ENCODE data around the gene ACO2. TPM values are rescaled to one million over a fixed set of nuclear protein-coding genes. Genes with fewer than 3 reads are reported as not detected.
A peak's percentile ranks its signal among the peaks of the same experiment; 100 is the strongest.
"Not testable (repeated sequence)": the region's sequence is repeated elsewhere in the genome, so short reads cannot be mapped to it uniquely, and the experiment has no call there.

The ACO2 gene
- 10 to 100 TPM; 47.4 to 65.1 (median 51.3) TPM for polyA plus RNA-seq (ENCODE audit: insufficient read depth in 1 of 5, insufficient read length in 5 of 5, low replicate concordance in 1 of 5)
- long read RNA-seq, donor 1, transcript ACO2-201 (18 exons, 2,741 nt), result major isoform, 10 of 16 reads
- long read RNA-seq, donor 1, partial matches to known transcripts, result 6 of 16 reads
- long read RNA-seq, donor 1, other reads (novel, unspliced or antisense), result 0 of 16 reads
- long read RNA-seq, donor 2, partial matches to known transcripts, result 0 of 3 reads
- long read RNA-seq, donor 2, other reads (novel, unspliced or antisense), result 0 of 3 reads
- long read RNA-seq, donor 3, transcript ACO2-201 (18 exons, 2,741 nt), result major isoform, 5 of 15 reads
- long read RNA-seq, donor 3, partial matches to known transcripts, result 5 of 15 reads
- long read RNA-seq, donor 3, other reads (novel, unspliced or antisense), result 5 of 15 reads
- long read RNA-seq, donor 4, transcript ACO2-201 (18 exons, 2,741 nt), result major isoform, 5 of 15 reads
- long read RNA-seq, donor 4, partial matches to known transcripts, result 5 of 15 reads
- long read RNA-seq, donor 4, other reads (novel, unspliced or antisense), result 5 of 15 reads
- long read RNA-seq, donor 5, transcript ACO2-201 (18 exons, 2,741 nt), result major isoform, 9 of 31 reads
- long read RNA-seq, donor 5, partial matches to known transcripts, result 22 of 31 reads
- long read RNA-seq, donor 5, other reads (novel, unspliced or antisense), result 0 of 31 reads
- long read RNA-seq, donor 6, transcript ACO2-201 (18 exons, 2,741 nt), result major isoform, 7 of 21 reads
- long read RNA-seq, donor 6, partial matches to known transcripts, result 0 of 21 reads
- long read RNA-seq, donor 6, other reads (novel, unspliced or antisense), result 14 of 21 reads
- long read RNA-seq, donor 7, partial matches to known transcripts, result 62 of 148 reads
- long read RNA-seq, donor 7, other reads (novel, unspliced or antisense), result 82 of 148 reads
- long read RNA-seq, donor 8, transcript ACO2-201 (18 exons, 2,741 nt), result major isoform, 6 of 26 reads
- long read RNA-seq, donor 8, partial matches to known transcripts, result 20 of 26 reads
- long read RNA-seq, donor 8, other reads (novel, unspliced or antisense), result 0 of 26 reads

DNA sequence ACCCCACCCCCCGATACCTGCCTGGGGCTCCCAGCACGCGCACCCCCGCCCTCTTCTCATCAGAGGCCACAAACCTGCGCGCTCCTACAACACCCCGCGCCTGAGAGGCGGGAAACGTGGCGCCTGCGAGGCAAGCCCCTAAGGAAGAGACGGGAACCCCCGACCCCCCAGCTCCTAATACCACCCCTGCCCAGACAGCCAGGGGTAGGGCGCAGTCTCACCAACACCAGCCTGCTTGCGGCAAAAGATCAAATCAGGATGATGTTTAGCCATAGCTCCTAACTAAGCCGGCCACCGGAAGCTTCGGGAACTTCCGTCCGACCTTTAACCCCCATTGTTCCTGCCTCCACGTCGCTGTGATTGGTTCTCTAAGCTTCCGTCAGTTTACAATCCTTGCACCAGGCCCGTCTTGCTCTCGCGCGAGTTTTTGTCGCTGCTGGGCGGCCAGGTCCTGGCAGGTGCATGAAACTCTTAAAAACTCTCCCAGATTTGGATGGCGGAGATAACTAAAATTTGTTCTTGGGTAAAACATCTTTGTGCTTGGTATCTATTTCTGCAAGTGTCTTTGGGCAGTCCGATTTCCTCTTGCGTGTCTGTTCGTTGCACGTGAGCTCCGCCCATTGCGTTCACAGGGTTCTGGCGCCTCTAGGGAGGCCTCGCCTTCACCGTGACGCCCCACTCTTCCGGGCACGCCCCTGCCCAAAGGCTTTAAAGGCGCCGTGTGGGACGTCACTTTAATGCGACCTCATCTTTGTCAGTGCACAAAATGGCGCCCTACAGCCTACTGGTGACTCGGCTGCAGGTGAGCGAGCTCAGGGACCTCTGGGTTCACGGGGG lies at the start of gene ACO2, which contains the start of gene PHF5A:
Gene ACO2, plus strand, starts transcription at position 737 of the 837 bp plus-strand sequence. Its CDS starts 30 bp downstream, at position 767.
Gene PHF5A, minus strand, starts transcription at position 312 of the 837 bp plus-strand sequence. Its CDS starts 39 bp downstream, at position 273.
- DNase-seq, result peak; percentile 98 to 99

DNA sequence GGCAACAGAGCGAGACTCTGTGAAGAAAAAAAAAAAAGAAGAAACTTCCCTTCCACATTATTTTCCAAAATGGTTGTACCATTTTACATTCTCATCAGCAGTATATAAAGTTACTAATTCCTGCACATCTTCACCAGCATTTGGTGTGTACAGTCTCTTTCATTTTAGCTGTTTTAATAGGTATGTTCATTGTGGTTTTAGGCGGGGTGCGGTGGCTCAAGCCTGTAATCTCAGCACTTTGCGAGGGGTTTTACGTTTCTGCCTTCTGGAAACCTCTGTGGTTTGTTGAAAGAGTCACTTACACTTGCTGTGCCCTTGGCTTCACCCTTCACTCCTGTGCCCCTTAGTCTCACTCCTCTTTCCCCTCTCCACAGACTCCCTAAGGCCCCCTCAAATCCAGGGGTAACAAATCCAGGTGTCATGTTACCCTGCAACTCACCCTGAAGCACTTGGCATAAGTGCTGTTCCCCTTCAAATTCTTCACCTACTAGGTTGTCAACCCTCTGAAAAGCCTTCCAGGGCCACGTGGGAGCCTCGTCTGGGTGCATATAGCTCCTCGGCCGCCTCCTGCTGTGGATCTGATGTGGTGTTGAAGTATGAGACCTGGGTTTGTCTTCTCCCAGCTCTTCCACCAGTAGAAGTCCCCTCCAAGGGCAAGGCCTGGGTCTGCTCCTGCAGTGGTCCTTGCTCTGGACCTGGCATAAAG lies 43.1 kb upstream of the ACO2 start:
- no peak for DNase-seq

DNA sequence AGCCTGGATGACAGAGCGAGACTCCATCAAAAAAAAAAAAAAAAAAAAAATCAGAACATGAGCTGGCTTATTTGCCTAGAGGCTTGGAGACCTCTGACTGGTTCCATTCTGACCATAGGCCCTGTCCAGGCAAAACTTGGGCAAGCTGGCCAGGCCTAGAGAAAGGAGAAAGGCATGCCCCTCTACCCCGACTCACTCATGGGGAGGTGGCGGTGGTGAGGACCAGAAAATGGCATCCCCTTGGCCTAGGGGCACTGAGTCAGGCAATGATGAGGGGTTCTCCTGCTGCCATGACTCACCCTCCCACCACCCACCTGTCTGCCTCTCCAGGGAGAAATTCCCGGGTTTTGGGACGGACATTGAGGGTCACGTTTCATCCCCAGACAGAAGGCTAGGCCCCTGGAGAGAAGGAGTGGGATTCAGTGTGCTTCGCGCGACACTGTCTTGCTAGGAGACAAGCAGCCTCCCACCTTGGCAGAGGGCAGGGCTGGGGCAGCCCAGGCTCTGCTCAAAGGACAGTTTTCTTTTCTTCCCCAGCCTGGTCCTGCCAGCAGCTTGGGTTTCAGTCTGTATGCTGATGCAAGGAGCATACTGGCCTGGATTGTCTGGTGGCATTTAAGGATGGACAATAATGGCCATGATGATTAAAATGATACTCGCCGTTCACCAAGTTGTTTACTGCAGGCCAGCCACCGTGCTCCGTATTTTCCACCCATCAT lies 39.5 kb upstream of the ACO2 start:
- no peak for DNase-seq

DNA sequence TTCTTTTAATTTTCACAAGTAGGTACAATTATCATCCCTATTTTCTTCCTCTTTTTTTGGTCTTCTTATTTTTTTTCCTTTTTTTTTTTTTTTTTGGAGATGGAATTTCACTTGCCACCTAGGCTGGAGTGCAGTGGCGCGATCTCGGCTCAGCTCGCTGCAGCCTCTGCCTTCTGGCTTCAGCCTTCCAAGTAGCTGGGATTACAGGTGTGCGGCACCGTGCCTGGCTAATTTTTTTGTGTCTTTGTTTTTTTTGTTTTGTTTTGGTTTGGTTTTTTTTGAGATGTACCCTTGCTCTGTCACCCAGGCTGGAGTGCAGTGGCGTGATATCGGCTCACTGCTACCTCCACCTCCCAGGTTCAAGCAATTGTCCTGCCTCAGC lies 39.0 kb upstream of the ACO2 start:
- DNase-seq, result no peak

DNA sequence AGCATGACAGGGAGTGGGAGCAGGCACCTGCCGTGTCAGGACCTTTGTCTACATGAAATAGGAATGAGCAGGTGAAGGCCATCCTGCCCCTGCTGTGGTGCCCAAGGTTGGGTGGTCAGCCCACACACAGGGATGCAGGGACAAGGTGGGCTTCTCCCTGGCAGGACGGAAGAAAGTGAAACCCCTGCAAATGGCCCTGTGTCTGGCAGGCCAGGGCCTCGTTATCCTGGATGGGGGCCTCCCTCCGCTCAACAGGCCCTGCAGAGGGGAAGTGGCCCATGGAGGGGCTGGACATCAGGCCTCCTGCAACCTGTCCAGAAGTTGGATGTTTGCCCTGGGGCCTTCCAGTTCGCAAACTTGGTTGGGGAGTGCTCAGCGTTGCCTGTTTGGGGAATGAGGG lies 37.3 kb upstream of the ACO2 start:
- no peak for DNase-seq

DNA sequence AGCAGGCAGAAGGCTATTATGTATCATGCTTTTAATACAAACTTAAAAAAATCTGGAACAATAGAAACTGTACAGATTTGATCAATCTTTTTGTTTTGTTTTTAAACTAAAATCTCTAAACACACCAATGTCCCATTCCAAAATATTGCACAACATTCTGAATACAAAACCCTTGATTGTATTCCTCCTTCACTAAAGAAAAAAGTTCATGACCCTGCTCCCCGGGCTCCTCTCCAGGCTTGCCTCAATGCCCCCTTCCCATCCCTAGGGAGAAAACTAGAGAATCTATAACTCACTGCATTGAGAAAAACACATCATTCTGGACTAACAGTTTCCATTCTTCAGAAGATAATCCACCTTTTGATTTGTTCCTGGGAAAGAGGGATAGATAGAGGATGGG lies 35.4 kb upstream of the ACO2 start:
- not testable (repeated sequence) for DNase-seq

DNA sequence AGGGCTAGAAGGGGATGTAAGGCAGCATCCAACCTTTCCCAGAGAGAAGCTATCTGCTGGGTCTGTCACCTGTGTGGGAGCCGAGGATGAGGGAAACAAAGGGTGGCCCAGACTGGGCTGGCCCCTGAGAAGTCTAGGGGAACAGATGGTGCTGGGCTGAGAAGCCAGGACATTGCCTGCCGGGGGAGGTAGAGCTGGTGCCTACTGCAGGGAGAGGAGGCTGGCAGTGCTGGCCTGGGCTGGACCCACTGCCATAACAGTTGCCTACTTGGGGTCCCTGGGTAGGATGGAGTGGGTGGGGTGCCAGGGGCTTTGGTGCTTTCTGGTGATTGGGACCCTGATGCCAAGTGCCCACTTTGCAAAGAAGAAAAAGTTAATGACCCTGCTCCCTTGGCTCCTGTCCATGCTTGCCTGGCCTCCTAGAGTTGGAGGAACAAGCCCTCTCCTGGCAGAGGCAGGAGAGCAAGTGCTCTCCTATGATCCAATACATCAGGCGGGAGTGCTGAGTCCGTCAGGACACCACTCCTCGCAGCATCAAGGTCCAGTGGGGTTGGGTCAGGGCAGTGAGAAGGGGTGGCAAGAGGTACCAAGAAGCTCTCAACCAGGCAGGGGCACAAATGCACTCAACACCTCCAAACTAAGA lies 34.4 kb upstream of the ACO2 start:
- DNase-seq, result not testable (repeated sequence)

DNA sequence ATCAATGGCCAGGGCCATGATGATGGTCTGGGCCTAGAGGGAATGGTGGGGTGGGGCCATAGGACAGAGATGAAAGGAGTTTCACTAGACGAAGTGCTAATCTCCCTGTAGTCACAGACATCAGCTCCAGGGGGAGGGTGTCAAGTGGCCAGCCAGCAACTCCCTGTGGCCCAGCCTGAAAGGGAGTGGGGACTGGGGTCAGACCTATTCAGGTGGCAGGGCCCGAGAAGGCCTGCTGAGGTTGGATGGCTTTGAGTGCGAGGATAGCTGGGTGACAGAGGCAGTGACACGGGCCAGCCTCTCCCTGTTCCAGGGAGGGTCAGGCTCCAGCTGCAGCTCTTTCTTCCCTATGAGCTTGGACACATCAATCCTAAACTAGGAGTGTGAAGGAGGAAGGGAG lies 33.4 kb upstream of the ACO2 start:
- no peak for DNase-seq

DNA sequence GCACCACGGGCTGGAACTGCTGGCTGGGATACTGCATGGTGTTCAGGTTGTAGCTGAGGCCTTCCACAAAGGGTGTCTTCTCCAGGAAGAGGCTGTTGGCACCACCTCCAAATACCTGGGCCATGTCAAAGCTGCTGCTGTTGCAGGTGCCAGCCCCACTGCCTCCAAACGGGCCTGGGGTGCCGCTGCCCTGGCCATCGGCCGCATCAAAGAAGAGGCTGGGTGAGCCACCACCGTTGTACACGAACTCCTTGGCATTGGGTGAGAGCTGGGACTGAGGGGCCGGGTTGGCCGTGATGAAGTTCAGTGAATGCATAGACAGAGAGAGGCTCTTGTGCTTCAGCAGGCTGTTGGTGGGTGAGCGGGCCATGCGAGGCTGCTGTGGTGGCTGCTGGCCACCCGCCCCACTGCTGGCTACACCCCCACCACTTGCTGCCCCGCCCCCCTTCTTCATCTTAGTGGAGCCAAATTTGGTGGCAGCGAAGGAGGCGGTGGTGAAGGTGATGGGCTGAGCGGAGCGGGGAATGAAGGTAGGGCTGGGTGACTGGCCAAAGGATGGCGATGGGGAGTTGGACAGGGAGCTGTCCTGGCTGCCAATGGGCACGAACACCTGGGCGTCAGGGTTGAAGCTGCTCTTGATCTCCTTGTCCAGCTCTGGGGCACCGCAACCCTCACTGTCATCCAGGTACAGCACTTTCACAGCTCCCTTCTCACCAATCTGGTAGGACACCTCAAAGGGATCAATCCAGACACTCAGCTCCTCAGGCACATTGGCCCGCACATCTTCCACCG lies 32.4 kb upstream of the ACO2 start:
- DNase-seq, result no peak

DNA sequence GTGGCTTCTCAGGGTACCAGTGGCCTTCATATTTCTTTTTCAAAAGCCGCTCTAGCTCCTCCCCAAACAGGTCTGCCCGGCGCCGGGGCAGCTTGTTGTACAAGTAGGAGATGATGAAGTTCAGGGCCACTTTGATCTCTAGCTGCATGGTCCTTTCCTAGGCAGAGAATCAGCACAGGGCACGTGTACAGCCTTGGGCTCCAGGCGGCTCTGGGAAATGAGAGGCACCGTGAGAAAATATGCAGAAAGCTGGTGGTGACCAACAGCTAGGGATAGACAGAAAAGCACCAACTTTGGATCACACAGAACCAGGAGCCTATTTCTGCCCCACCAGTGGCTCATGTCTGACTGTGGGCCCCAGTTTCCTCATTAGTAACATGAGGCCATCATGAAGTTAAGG lies 31.7 kb upstream of the ACO2 start:
- DNase-seq, result no peak

DNA sequence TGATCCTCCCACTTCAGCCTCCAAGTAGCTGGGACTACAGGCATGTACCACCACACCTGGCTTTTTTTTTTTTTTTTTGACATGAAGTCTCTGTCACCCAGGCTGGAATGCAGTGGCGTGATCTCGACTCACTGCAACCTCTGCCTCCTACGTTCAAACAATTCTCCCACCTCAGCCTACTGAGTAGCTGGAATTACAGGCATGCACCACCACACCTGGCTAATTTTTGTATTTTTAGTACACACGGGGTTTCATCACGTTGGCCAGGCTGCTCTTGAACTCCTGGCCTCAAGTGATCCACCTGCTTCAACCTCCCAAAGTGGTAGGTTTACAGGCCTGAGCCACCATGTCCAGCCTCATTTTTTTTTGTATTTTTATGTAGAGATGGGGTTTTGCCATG lies 28.4 kb upstream of the ACO2 start:
- not testable (repeated sequence) for DNase-seq

DNA sequence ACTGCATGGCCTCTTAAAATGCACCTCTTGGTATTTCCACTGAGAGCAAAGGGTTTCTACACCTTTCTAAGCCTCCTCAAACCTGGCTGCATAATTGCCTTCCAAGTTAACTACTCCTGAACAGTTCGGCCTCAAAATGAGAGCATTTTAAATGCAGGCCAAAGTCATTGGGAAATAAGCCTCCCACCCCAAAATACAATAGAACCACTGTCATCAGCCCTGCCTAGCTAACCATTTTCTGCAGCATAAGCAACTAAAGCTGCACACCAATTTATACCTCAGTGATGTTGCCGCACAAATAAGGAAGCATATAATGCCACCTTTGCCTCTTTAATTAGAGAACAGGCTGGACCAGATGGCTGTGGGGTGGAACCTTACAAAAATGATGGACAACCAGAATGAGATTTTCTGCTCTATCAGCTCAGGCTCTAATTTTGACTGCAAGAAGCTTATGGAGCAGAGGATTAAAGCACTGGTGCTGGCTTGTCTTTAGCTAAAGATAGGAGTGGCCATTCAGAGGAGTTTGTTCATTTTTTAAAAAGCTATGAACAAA lies 26.6 kb upstream of the ACO2 start:
- no peak for DNase-seq

DNA sequence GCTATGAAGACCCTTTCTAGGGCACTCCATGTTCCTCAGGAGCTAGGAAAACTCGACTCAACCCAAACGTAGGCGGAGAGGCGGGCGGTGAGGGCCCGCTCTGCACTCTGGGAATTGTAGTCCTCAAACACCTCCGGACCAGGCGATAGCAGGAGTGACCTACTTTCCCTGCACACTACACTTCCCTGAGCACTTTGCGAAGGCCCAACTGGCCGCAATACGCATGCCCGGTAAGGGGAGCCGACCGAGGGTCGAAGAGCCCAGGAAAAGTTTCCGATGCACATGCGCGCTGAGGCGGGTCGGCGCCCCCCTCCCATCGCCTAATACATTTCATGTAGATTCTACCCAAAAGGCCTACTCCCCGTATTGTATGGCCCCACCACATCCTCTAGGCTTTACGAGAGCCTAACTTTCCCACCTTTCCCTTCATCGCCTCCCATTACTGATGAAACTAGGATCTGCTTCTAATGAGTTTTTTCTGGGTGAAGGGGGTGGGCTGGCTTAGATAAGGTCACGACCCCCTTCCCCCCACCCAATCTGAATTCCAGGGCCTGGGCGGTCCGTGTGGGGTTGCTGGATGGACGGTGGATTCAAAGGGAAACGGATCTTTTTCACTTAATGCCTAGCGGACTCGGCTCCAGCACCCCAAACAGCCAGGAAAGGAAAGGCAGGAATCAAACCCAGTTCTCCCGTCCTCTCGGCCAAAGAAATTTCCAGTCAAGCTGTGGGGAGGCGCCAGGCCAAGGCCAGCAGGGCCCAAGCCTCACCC lies 24.4 kb upstream of the ACO2 start:
- DNase-seq, result peak; percentile 97 to 98

DNA sequence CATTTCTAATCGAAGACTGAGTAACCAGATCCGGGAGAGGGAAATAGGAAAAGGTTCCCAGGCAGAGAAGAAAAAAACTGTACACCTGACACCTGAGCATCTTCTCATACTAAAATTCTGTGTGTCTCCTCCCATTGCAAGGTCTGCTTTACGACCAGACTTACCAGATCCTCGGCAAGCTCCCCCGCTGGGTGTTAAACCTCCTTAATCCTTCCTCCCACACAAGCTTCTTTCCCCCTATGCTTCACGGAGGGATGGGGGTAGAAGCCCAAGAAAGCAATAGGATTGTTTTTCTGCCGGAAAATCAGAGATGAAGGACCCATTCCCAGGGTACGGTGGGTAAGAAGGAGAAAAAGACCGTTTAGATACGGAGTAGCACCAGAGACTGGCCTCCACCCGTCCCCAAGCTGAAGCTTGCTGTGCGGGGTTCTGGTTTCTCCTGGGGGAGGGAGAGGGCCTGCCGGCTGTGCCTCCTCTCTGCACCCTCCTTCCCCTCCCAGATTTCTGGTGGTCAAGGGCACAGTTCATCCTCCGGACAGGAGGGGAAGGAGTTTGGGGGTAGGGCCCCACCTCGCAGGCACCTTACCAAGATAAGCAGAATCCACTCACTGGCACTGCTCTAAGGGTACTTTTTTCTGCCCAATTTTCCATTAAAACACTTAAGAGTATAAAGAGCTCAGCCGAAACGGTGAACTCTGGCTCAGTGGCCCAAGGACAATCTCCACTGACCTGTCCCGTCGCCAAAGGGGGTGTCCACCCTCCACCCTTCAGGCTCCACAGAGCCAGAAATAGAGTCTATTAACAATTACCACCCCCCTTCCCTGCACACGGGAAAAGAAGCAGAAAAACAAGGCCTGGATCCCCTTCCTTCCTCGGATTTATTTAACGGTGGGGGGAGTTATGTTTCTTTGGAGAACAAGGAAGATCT lies 23.5 kb upstream of the ACO2 start:
- DNase-seq, result peak; percentile 14 to 17

DNA sequence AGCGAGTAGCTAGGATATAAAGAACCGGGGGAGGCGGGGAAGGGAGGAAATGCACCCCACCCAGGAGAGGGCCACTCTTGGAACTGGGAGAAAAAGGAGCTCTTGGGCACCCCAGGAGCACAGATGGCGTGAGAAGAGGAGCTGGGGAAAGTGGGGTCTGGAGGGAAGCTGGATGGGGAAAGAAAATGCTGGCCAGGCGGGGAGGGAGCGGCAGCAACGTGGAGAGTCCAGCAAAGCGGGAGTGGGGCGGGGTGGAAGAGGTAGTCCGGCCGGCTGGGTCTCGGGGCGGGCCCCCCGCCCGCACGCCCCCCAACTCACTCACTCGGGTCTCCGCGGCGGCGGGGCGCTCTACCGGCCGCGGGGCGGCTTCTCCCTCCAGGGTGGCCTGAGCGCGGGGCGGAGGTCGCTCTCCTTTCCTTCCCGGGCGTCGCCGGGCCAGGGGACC lies 22.8 kb upstream of the ACO2 start:
- peak in 1 of 2 donors; percentile 5 for DNase-seq
